Raji (cell line): ENCODE measurements around the gene C10orf143.

Experiments used
- POLR2A ChIP-seq: IDR thresholded peaks from 2 replicates; pipeline ENCODE4 v1.6.1; 2011; ENCODE audit warnings: low read depth, low read length, control low read depth; ENCODE audit not compliant: insufficient read depth

Gene C10orf143

DNA sequence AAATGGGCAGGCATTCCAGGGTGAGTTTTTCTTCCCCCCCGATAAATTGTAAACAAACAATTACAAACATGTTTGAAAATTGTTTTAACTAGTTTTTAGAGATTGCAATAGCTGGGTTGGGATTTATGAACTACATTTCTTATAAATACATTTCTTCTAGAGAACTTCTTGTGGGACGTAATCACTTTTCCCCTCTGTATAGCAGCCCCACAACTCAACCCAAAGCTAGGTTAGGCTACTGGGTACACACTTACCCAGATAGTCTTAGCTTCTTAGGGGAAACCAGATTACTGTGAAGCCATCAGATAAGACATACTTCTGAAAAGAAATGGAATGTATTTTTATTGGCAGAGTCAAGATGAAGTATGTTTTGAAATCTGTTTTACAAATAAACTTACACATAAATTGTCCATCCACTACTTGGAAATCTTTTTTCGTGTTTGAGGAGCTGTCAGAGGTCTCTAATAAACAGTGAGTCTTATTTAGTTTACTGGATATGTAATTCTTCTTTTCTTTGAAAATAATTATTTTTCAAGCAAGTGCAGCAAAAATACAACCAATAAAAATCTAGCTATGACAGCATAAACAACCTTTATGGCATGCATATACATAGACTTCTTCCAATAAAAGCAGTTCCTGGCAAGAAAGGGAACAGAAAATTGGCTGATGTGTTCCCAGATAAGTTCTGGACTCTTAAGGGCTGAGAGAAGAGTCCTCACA is 17.6 kb upstream of the C10orf143 start:
- TF ChIP-seq POLR2A, result no peak

DNA sequence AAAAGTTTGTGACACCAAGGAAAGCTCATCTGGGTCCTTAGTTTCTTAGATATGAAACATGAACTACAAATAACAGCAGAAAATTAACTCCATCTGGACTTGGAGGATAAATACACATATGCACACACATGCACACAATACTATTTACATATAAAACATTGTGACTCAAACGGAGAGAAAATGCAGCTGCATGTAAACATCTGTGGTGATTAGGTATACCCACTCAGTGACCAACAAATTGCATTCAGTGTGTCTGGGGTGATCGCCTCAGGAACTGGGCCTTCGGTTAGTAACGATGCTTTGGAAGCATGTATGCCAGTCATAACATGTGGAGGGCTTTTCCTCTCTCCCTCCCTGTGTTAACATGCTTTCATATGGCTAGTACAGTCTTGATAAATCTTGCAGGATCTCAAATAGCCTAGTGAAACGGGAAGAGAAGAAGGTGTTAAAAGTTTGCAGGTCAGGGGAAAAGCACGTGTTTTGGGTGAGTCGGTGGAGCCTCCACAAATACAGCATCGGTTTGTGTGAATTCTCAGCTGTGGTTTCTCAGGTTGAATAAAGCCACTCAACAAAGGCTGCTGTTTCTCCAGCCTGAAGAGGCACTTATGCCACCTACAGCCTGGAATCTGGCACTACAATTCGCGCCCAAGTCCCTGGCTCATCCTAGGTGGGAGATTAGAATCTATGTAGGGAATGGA is 16.9 kb upstream of the C10orf143 start:
- no peak for TF ChIP-seq POLR2A

- TF ChIP-seq POLR2A, result no peak
These were observed 11.0 kb upstream of the C10orf143 start for GRCh38 chr10:130121486-130122079.

- TF ChIP-seq POLR2A, result no peak
These were observed 2.2 kb upstream of the C10orf143 start for GRCh38 chr10:130112821-130113220.

DNA sequence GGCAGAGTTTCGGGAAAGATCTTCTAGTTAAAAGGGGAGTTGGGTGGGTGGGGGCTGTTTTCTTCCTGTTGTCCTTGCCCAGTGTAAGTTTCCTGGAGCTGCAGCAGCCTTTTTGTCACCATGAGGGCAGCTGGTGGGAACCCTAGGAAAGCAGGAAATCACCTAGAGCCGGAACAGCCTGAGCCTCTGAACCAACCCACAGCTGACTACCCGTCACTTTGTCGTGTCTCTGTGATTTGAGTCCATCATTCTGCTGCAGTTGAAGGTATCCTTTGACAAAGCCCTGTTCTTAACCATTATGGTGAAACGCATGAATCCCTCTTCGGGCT is 1.2 kb upstream of the C10orf143 start:
- no peak for TF ChIP-seq POLR2A

DNA sequence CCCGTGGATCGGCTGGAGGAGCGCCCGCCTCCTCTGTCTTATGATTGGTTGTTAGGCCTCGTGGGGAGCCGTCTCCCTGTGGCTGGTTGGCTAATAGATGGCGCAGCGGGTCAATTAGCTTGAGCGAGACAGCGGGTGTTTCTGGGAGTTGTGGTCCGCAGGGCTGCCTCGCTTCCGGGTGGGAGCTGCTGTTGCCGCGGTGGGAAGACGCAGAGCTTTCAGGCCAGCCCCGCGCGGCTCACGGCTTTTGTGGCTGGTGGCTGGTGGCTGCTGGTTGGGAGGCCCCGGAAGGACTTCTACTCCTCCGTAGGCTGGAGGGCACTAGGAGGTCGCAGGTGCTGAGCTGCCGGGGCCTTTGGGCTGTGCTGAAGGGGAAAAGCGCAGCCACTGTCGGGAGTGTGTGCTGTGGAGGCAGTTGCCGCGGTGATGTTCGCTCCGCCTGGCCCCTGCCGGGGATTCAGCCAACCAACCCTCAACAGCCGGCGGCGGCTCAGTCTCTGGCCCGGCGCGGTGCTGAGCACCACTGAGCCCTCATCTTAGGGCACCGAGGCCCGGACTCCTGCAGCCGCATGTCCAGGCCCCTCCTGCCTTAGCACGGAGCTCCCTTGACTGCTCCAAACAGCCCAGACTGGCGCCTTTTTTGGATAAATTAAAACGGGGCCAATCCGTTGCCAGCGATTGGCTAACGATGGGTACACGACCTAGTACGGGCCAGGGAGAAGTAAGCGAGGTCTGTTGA is 652 bp upstream of the C10orf143 start:
- peak; percentile 75 for TF ChIP-seq POLR2A

GRCh38 chr10:130109796-130110245 is 809 bp downstream of the C10orf143 start:
- no peak for TF ChIP-seq POLR2A

- 0 out of 2 replicates have a peak, but pooled peaks have one; percentile 18 for TF ChIP-seq POLR2A
These were observed 1.6 kb downstream of the C10orf143 start for GRCh38 chr10:130108934-130109604.

- no peak for TF ChIP-seq POLR2A
These were observed 4.9 kb downstream of the C10orf143 start for GRCh38 chr10:130105724-130106123.

DNA sequence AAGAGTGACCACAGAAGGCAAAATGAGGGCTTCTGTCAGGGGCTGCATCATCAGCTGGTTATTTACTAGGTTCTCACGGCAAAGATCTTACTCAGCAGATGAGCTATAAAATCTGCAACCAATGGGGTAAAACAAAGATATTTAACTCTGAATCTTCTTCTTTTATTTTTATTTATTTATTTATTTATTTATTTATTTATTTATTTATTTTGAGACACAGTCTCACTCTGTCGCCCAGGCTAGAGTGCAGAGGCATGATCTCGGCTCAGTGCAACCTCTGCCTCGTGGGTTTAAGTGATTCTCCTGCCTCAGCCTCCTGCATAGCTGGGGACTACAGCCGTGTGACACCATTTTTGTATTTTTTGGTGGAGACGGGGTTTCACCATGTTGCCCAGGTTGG is 11.3 kb downstream of the C10orf143 start:
- no peak for TF ChIP-seq POLR2A

GRCh38 chr10:130080461-130080814 is 30.2 kb downstream of the C10orf143 start:
- TF ChIP-seq POLR2A, result no peak

DNA sequence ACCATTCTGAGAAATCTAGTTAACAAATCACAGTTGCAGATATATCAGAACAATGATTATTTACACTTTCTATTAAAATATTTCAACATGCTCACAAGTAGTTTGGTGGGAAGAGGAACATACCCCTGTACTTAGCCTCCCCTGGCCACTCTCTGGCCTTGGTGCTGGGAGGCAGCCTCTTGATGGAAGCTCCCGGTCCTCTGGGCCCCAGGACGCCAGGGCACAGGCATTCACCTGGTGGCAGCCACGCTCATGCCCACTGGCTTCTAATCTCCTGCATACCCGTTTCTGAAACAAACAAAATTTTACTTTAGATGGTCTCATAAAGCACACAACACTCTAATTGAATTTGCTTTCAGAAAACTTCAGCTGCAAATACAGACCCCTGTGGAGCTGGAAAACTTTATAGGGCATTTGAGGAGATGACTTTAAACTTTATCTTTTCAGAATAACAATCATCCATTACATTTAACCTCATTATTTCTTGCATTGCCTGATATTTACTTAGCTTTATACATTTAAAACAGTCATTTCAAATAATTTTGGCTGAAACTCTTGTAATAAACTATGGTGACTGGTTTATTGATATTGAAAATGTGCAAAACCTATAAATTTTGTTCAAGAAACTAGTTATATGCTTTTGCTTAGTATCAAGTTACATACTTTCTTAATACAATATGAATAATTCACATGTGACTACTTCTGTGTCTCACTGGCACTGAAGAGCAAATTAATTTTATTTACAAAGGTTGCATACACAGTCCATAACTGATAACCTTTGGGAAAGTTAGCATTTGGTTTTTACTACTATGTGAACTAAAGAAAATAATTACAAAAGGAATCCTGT is 30.8 kb downstream of the C10orf143 start:
- no peak for TF ChIP-seq POLR2A

- no peak for TF ChIP-seq POLR2A
These were observed 32.5 kb downstream of the C10orf143 start for GRCh38 chr10:130078120-130078519.

DNA sequence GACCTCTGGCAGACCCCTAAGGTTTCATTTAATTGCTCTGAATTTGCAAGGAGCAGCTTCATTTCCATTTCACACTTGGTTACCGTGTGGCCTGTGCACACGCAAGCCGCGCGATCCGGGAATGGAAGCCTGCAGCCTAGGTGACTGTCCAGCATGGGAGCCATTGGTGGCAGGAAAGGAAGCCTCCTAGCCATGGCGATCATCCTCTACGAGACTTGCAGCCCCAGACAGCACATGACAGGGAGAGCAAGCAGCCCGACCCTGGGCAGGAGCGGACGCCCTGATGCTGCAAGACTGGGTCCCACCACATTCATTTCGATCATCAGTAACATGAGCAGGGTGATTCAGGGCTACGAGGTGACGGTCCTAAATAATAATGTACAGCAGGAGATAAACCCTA is 33.9 kb downstream of the C10orf143 start:
- TF ChIP-seq POLR2A, result no peak
